ENCODE results near the gene P4HB.

Gene P4HB

DNA sequence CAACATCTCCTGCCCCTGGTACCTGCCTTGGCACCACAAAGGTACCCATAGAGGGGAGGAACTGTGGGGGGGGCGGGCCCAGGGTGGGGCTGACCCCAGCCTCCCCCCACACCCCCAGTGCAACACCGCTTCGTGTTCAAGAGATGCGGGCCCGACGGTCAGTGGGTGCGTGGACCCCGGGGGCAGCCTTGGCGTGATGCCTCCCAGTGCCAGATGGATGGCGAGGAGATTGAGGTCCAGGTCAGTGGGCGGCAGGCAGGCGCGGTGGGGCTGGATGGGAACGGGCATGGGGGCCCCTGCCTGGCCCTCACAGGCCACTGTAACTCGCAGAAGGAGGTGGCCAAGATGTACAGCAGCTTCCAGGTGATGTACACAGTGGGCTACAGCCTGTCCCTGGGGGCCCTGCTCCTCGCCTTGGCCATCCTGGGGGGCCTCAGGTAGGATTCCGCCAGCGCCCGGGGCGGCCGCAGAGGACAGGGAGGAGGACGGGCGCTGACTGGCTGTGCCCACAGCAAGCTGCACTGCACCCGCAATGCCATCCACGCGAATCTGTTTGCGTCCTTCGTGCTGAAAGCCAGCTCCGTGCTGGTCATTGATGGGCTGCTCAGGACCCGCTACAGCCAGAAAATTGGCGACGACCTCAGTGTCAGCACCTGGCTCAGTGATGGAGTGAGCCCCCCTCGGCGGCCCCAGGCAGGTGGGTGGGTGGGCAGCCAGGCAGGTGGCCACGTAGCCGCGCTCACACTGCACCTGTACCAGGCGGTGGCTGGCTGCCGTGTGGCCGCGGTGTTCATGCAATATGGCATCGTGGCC lies 49.2 kb downstream of the P4HB start:
- DNase-seq (ENCODE audit: low read depth), result no peak

GRCh38 chr17:81810476-81810875 lies 49.9 kb downstream of the P4HB start:
- DNase-seq (ENCODE audit: low read depth), result no peak

- no peak for DNase-seq (ENCODE audit: low read depth)
Measured at GRCh38 chr17:81809556-81809998, 50.8 kb downstream of the P4HB start.

GRCh38 chr17:81808778-81809555 lies 51.4 kb downstream of the P4HB start:
- DNase-seq (ENCODE audit: low read depth), result no peak

DNA sequence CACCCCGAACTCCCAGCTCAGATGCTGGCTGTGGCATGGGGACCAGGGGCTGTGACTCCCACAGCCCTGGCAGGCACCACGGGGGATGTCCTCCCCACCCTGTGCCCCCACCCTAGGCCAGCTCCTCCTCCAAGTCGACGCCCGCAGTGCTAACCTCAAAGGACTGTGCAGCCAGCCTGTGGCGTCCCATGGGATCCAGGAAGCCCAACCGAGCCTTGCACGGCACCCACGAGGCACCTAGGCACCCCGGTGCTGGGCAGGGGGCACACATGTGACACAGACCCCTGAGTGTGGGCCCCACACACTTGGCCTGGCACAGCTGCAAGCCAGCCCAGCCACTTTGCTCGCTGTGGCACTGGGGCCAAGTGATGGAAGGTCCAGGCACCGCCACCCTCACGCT lies 52.5 kb downstream of the P4HB start:
- DNase-seq (ENCODE audit: low read depth), result no peak

- no peak for DNase-seq (ENCODE audit: low read depth)
Measured at GRCh38 chr17:81807210-81807719, 53.1 kb downstream of the P4HB start.

- DNase-seq (ENCODE audit: low read depth), result no peak
Measured at GRCh38 chr17:81806461-81807209, 53.7 kb downstream of the P4HB start.

GRCh38 chr17:81805707-81806460 lies 54.5 kb downstream of the P4HB start:
- DNase-seq (ENCODE audit: low read depth), result no peak

GRCh38 chr17:81804559-81805399 lies 55.6 kb downstream of the P4HB start:
- no peak for DNase-seq (ENCODE audit: low read depth)

- DNase-seq (ENCODE audit: low read depth), result no peak
Measured at GRCh38 chr17:81803728-81804558, 56.4 kb downstream of the P4HB start, which contains the start of gene GCGR. GCGR (plus strand) TSS chr17:81804150; CDS start chr17:81809019, 4,869 bp downstream.

GRCh38 chr17:81802856-81803643 lies 57.3 kb downstream of the P4HB start:
- no peak for DNase-seq (ENCODE audit: low read depth)

DNA sequence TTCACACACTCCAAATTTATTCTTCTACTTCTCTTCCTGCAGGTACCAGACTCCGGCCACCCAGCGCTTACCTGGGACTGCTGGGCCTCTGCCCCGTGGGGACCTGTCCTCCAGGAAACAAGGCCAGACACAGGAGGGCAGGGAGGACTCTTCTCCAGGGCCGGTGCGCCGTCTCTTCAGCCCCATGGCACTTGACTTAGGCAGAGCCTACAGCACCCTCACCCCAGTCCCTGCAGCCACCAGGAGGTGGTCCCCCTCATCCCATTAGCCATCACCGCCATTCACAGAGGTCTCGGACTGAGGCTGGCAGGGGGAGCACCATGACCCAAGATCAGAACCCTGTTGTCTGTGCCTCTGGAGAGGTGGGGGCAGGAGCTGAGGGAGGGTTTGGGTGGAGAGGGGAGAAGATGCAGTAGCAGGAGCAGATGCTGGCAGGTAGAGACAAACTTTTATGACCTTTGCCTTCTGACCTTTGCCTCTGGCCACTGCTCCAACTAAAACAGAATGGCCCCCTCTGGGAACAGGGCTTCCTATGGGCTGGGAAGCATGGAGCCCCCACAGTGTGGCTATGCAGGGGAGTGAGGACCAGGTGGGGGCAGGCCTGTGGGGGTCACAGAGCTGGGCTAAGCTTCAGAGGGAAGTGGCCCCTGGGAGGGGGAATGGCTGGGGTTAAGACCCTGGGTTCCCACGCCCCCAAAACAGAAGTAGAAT lies 58.1 kb downstream of the P4HB start:
- DNase-seq (ENCODE audit: low read depth), result no peak

- no peak for DNase-seq (ENCODE audit: low read depth)
Measured at GRCh38 chr17:81801327-81801726, 59.0 kb downstream of the P4HB start.

- no peak for DNase-seq (ENCODE audit: low read depth)
Measured at GRCh38 chr17:81794509-81794908, 65.8 kb downstream of the P4HB start.

DNA sequence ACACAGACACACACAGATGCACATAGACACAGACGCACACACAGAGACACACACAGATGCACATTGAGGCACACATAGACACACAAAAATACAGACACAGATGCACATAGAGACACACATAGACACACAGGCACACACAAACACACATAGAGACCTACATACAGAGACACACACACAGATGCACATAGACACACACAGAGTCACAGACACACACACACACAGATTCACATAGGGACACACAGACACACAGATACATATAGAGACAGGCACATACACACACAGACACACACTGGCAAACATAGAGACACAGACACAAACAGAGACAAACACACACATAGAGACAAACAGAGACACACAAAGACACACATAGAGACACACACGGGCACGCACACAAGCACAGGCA lies 66.3 kb downstream of the P4HB start:
- DNase-seq (ENCODE audit: low read depth), result no peak

Data from stimulated activated CD4-positive, alpha-beta T cell treated with anti-CD3 and anti-CD28 coated beads, Interleukin-2, amount 100 ng/mL, for 4 hours (primary cell).